GM23338 (cell line): ENCODE data around the gene SNRNP27. TPM values are rescaled to one million over a fixed set of nuclear protein-coding genes. Genes with fewer than 3 reads are reported as not detected.

Experiments
- ATAC-seq: fragments of 200-7000 bp; cut with Tn5 transposase; 3 replicates; pipeline ENCODE4 v1.9.1; 2020
- DNase-seq: peaks from one replicate; pipeline ENCODE4 v3.0.0-alpha.2; 2015; ENCODE audit warnings: low spot score
- H2AFZ ChIP-seq: fragments of 200-600 bp; sonication (generic); 2 replicates; pipeline ENCODE4 v1.8.0; 2016; ENCODE audit warnings: antibody characterized with exemption, mild to moderate bottlenecking, moderate library complexity
- H3F3A ChIP-seq: fragments of 200-600 bp; sonication (generic); replicated peaks from 2 replicates; pipeline ENCODE4 v1.8.0; 2017; ENCODE audit warnings: antibody characterized with exemption, mixed run types, low read depth
- H3K27ac ChIP-seq: fragments of 200-600 bp; sonication (generic); 2 replicates; pipeline ENCODE4 v1.6.1; 2016; ENCODE audit warnings: low read depth
- H3K27me3 ChIP-seq: fragments of 200-600 bp; sonication (generic); 2 replicates; pipeline ENCODE4 v1.8.0; 2016; ENCODE audit warnings: mild to moderate bottlenecking, mixed run types, moderate library complexity; ENCODE audit not compliant: insufficient read depth
- H3K36me3 ChIP-seq: fragments of 200-600 bp; sonication (generic); 2 replicates; pipeline ENCODE4 v1.8.0; 2016; ENCODE audit warnings: mild to moderate bottlenecking; ENCODE audit not compliant: insufficient read depth
- H3K4me1 ChIP-seq: fragments of 200-600 bp; sonication (generic); 2 replicates; pipeline ENCODE4 v1.8.0; 2016; ENCODE audit warnings: mild to moderate bottlenecking, moderate library complexity; ENCODE audit not compliant: insufficient read depth
- H3K4me2 ChIP-seq: fragments of 200-600 bp; sonication (generic); 2 replicates; pipeline ENCODE4 v1.7.1; 2017; ENCODE audit warnings: mixed run types
- H3K4me3 ChIP-seq: fragments of 200-600 bp; sonication (generic); 2 replicates; pipeline ENCODE4 v1.6.1; 2016; ENCODE audit warnings: mixed run types
- H3K79me2 ChIP-seq: fragments of 200-600 bp; sonication (generic); replicated peaks from 2 replicates; pipeline ENCODE4 v1.8.0; 2017; ENCODE audit warnings: mild to moderate bottlenecking; ENCODE audit not compliant: insufficient read depth
- H3K9me2 ChIP-seq: fragments of 200-600 bp; sonication (generic); 2 replicates; pipeline ENCODE4 v1.8.0; 2017; ENCODE audit not compliant: insufficient read depth
- H4K20me1 ChIP-seq: fragments of 200-600 bp; sonication (generic); replicated peaks from 2 replicates; pipeline ENCODE4 v1.8.0; 2017; ENCODE audit warnings: mild to moderate bottlenecking; ENCODE audit not compliant: insufficient read depth
- H3K27ac Mint-ChIP-seq: 2 replicates; pipeline ENCODE4 v1.8.0; 2020; ENCODE audit warnings: inconsistent platforms, mild to moderate bottlenecking, moderate library complexity, mixed read lengths
- H3K27me3 Mint-ChIP-seq: 3 replicates; pipeline ENCODE4 v1.8.0; 2022; ENCODE audit warnings: low read depth, mild to moderate bottlenecking, moderate library complexity, mixed read lengths, inconsistent platforms; ENCODE audit not compliant: insufficient read depth, poor library complexity
- H3K36me3 Mint-ChIP-seq: 3 replicates; pipeline ENCODE4 v1.8.0; 2021; ENCODE audit warnings: low read depth, mild to moderate bottlenecking, inconsistent platforms, moderate library complexity, mixed read lengths
- H3K4me1 Mint-ChIP-seq: 3 replicates; pipeline ENCODE4 v1.8.0; 2020; ENCODE audit warnings: mild to moderate bottlenecking, inconsistent platforms, mixed read lengths
- H3K4me3 Mint-ChIP-seq: 3 replicates; pipeline ENCODE4 v1.8.0; 2021; ENCODE audit warnings: moderate library complexity, mild to moderate bottlenecking, inconsistent platforms, mixed read lengths
- H3K9me3 Mint-ChIP-seq: 3 replicates; pipeline ENCODE4 v1.8.0; 2020; ENCODE audit warnings: moderate library complexity, mild to moderate bottlenecking, inconsistent platforms, mixed read lengths
- CREB1 ChIP-seq: fragments of 250-450 bp; sonication (Bioruptor Pico); IDR thresholded peaks from 2 replicates; pipeline ENCODE4 v1.5.0; 2020; ENCODE audit warnings: low read depth, mild to moderate bottlenecking, moderate library complexity
- CTCF ChIP-seq, 2 experiments: fragments of 200-600 bp in 1 of 2; sonication (generic) in 1 of 2; conservative IDR thresholded peaks; 2 replicates each; pipeline versions ENCODE4 v1.5.1 to v1.6.1; 2016 to 2017; ENCODE audit warnings: antibody characterized with exemption in 2 of 2, low read depth in 2 of 2, mild to moderate bottlenecking in 2 of 2, moderate library complexity in 1 of 2
- EZH2 ChIP-seq: fragments of 200-600 bp; sonication (generic); IDR thresholded peaks from one replicate; pipeline ENCODE4 v1.8.0; 2017; ENCODE audit warnings: antibody characterized with exemption, mild to moderate bottlenecking, low read depth; ENCODE audit not compliant: unreplicated experiment
- EZH2phosphoT487 ChIP-seq: fragments of 200-600 bp; sonication (generic); IDR thresholded peaks from one replicate; pipeline ENCODE4 v1.8.1; 2018; ENCODE audit warnings: antibody characterized with exemption; ENCODE audit not compliant: unreplicated experiment
- JUNB ChIP-seq: IDR thresholded peaks from one replicate; pipeline ENCODE4 v1.6.1; 2016; ENCODE audit warnings: antibody characterized with exemption; ENCODE audit not compliant: unreplicated experiment
- NANOG ChIP-seq: IDR thresholded peaks from 2 replicates; pipeline ENCODE4 v1.6.1; 2016; ENCODE audit warnings: antibody characterized with exemption, borderline replicate concordance
- POLR2AphosphoS5 ChIP-seq: IDR thresholded peaks from 2 replicates; pipeline ENCODE4 v1.6.1; 2016; ENCODE audit warnings: antibody characterized with exemption, low read depth
- STAT1 ChIP-seq: IDR thresholded peaks from one replicate; pipeline ENCODE4 v1.6.1; 2016; ENCODE audit warnings: antibody characterized with exemption; ENCODE audit not compliant: unreplicated experiment
- ZNF114 ChIP-seq: fragments of 250-450 bp; sonication (Bioruptor Pico); IDR thresholded peaks from 2 replicates; pipeline ENCODE4 v1.5.0; 2020; ENCODE audit warnings: mild to moderate bottlenecking, moderate library complexity
- ZNF331 ChIP-seq: fragments of 250-450 bp; sonication (Bioruptor Pico); IDR thresholded peaks from 2 replicates; pipeline ENCODE4 v1.5.0; 2020; ENCODE audit warnings: low read depth, mild to moderate bottlenecking, moderate library complexity
- ZNF462 ChIP-seq: fragments of 250-450 bp; sonication (Bioruptor Pico); IDR thresholded peaks from 2 replicates; pipeline ENCODE4 v1.5.0; 2020; ENCODE audit warnings: mild to moderate bottlenecking, moderate library complexity
- polyA plus RNA-seq: library from polyadenylated mRNA; unstranded; fragments of >200 nt; fragmentation: Nextera tagmentation; extraction: Ambion mirVana; gene quantifications from 2 replicates; pipeline ENCODE4 v1.2.1, GENCODE V29; 2016
- total RNA-seq: library from RNA; depleted of rRNA; stranded (reverse); fragments of >200 nt; shearing (Covaris generic); gene quantifications from 2 replicates; pipeline ENCODE4 v1.2.3, GENCODE V29; 2014
- TF ChIP-seq, protein P1 (sequence below): IDR thresholded peaks from 2 replicates; pipeline ENCODE4 v1.6.1; 2016; ENCODE audit warnings: antibody characterized with exemption
- TF ChIP-seq, protein P2 (sequence below): IDR thresholded peaks from one replicate; pipeline ENCODE4 v1.6.1; 2018; ENCODE audit warnings: antibody characterized with exemption; ENCODE audit not compliant: unreplicated experiment

Gene SNRNP27
- total and polyA plus RNA-seq, 2 experiments from 2014 or later, result 54.3 to 133 TPM

DNA sequence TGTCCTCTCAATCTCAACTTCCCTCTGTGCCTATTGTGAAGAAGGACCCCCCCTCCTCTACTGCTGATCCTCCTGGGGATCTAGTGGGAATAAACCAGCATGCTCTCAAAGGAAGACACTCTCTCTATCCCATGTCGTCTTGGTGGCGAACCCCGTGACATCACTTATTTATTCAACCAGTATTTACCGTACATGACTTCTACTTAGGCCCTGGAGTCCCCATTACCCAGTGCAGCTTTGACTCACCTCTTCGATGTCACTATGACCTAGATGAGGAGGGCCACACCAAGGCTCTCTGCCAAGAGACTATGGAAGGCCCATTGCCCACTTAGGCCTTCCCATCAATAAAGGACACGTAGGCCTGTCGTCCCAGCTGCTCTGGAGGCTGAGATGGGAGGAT, 51.0 kb downstream of the SNRNP27 start:
- Histone ChIP-seq H3K27me3 (no peaks in the 10 kb centered on the region), H3F3A (0 out of 2 replicates have a peak, but pooled peaks cover 3% of the 10 kb centered on the region), H2AFZ (no peak overlapping the region), H3K4me2 (no peak overlapping the region), H3K9me2 (no peaks in the 10 kb centered on the region), H3K79me2 (no peaks in the 10 kb centered on the region), H3K4me1 (peaks cover 8% of the 10 kb centered on the region), H3K4me3 (no peak overlapping the region), H4K20me1 (no peaks in the 10 kb centered on the region), H3K27ac (no peak overlapping the region), H3K36me3 (no peaks in the 10 kb centered on the region)
- peaks cover 13% of the 10 kb centered on the region for H3K4me1 Mint-ChIP-seq
- no peak overlapping the region for H3K4me3 Mint-ChIP-seq
- H3K27me3 Mint-ChIP-seq, result peaks cover 5% of the 10 kb centered on the region
- H3K9me3 Mint-ChIP-seq, result no peaks in the 10 kb centered on the region
- no peaks in the 10 kb centered on the region for H3K36me3 Mint-ChIP-seq
- DNase-seq (no peak), ATAC-seq (no peak)
- TF ChIP-seq CREB1 (CRISPR knock-in tag) (no peak), NANOG (no peak), ZNF331 (no peak), JUNB (no peak), STAT1 (no peak), CTCF (conservative IDR thresholded peaks at IDR 0.05; ENCODE audit: low read depth in 2 of 2) (no peak), EZH2phosphoT487 (no peak), ZNF114 (CRISPR knock-in tag) (no peak), ZNF462 (no peak), EZH2 (no peak), POLR2AphosphoS5 (no peak)
- TF ChIP-seq, protein P1, sequence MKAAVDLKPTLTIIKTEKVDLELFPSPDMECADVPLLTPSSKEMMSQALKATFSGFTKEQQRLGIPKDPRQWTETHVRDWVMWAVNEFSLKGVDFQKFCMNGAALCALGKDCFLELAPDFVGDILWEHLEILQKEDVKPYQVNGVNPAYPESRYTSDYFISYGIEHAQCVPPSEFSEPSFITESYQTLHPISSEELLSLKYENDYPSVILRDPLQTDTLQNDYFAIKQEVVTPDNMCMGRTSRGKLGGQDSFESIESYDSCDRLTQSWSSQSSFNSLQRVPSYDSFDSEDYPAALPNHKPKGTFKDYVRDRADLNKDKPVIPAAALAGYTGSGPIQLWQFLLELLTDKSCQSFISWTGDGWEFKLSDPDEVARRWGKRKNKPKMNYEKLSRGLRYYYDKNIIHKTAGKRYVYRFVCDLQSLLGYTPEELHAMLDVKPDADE, result no peak
- TF ChIP-seq, protein P2, sequence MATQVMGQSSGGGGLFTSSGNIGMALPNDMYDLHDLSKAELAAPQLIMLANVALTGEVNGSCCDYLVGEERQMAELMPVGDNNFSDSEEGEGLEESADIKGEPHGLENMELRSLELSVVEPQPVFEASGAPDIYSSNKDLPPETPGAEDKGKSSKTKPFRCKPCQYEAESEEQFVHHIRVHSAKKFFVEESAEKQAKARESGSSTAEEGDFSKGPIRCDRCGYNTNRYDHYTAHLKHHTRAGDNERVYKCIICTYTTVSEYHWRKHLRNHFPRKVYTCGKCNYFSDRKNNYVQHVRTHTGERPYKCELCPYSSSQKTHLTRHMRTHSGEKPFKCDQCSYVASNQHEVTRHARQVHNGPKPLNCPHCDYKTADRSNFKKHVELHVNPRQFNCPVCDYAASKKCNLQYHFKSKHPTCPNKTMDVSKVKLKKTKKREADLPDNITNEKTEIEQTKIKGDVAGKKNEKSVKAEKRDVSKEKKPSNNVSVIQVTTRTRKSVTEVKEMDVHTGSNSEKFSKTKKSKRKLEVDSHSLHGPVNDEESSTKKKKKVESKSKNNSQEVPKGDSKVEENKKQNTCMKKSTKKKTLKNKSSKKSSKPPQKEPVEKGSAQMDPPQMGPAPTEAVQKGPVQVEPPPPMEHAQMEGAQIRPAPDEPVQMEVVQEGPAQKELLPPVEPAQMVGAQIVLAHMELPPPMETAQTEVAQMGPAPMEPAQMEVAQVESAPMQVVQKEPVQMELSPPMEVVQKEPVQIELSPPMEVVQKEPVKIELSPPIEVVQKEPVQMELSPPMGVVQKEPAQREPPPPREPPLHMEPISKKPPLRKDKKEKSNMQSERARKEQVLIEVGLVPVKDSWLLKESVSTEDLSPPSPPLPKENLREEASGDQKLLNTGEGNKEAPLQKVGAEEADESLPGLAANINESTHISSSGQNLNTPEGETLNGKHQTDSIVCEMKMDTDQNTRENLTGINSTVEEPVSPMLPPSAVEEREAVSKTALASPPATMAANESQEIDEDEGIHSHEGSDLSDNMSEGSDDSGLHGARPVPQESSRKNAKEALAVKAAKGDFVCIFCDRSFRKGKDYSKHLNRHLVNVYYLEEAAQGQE, result no peak
- no peak overlapping the region for H3K27ac Mint-ChIP-seq
